Activated naive CD8-positive, alpha-beta T cell treated with anti-CD3 and anti-CD28 coated beads, Interleukin-2, amount 50 U/mL, for 16 hours (primary cell): ENCODE data around the gene WDR64.
"Not testable (repeated sequence)": the region's sequence is repeated elsewhere in the genome, so short reads cannot be mapped to it uniquely, and the experiment has no call there.

Experiments used
- DNase-seq: peaks from one replicate; pipeline ENCODE4 v3.0.0-alpha.2; 2020; ENCODE audit warnings: low read depth, low spot score

WDR64 gene

DNA sequence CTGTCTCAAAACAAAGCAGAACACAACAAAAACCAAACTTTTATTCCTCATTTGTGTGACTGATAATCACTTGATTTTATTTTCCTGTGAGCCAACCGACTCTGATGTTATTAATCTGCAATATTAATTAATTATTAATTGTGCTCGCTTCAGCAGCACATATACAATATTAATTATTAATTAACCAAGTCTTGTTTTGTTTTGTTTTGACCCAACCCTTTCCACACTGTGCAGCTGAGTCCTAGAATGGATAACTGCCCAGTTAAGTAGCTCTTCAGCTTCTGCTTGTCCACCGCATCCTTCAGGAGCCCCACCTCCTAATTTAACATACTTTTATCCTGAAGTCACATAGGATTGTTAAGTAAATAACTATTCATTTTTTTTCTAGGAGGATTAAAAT is 148.6 kb downstream of the WDR64 start:
- DNase-seq: no peak

DNA sequence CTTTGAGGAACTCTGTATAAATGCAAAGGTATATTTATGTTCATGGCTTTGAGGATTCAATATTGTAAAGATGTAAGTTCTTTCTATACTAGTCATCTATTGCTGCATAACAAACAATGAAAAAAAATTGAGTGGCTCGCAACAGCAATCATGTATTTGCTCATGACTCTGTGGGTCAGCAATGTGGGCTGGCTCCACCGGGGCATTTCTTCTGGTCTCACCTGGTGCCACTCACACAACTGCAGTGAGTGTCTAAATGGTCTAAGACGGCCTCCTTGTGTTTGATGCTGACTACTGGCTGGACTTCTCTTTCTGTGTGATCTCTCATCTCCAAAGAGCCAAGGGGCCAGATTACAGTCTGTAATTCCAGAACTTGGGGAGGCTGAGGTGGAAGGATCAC is 150.8 kb downstream of the WDR64 start:
- DNase-seq: no peak

DNA sequence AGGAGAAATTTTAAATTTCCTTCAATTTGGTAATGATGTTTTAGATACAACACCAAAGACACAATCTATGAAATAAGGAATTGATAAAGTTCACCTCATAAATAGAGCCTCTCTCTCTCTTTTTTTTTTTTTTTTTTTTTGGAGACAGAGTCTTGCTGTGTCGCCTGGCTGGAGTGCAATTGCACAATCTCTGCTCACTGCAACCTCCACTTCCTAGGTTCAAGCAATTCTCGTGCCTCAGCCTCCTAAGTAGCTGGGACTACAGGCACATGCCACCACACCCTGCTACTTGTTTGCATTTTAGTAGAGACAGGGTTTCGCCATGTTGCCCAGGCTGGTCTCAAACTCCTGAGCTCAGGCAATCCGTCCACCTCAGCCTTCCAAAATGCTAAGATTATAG is 152.6 kb downstream of the WDR64 start:
- DNase-seq: not testable (repeated sequence)

DNA sequence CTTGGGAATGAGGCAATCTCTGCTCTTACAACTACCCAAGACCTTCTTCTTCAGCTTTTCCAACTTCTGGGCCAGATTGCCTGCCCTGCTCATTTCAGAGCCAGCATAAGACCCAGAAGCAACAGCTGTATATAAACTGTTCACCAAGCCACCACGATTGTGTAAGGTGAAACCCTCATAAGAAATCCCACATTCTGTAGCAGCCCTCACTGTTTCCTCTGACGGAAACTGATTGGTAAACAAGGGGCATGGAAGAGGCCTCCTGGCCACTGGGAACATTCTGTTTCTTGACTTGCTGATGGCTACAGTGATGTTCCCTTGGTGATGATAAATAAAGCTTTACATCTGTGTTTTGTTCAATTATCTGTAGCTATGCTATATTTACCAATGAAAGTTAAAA is 156.2 kb downstream of the WDR64 start:
- DNase-seq: no peak

DNA sequence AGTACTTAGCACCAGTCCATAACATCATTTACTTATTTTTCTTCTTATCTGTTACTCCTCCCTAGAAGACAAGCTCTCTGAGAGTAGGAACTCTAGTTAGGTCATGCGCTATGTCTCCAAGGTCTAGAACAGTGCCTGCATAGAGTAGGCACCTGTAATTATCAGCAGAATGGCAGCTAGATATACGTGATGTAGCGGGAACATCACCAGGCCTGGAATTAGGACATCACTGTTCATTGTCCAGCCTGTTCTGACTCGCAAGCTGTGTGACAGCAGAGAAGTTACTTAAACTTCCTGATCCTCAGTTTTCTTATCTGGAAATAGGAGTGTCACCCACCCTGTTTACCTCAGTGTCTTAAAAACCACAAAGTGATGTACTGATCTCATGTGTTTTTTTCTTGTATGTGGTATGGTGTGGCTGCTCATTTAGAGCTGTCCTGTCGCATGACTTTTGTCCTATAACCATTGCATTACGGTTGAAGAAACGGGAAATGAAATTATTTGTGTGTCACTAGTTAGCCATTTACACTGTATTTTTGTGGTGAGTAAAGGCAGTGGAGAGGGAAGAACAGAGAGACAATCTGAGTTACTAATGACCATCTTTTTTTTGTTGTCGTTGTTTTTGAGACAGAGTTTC is 158.8 kb downstream of the WDR64 start:
- no peak for DNase-seq

DNA sequence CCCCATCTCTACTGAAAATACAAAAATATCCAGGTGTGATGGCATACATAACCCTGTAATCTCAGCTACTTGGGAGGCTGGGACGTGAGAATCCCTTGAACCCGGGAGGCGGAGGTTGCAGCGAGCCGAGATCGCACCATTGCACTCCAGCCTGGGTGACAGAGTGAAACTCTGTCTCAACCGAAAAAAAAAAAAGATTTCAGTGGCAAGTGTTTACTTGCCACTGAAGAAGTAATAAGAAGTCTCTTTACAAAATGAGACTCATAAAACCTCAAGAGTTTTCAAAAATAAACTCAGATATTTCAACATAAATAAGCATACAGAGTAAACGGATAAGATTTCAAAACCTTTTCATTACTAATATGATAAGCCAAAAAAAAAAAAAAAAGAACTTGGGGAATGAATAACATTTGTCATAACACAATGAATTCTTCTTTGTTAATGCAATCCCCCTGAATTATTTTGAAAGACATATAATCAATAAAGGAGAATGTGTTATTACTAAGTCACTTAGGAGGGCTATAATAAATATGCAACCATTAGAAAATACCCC is 161.8 kb downstream of the WDR64 start:
- DNase-seq: no peak

DNA sequence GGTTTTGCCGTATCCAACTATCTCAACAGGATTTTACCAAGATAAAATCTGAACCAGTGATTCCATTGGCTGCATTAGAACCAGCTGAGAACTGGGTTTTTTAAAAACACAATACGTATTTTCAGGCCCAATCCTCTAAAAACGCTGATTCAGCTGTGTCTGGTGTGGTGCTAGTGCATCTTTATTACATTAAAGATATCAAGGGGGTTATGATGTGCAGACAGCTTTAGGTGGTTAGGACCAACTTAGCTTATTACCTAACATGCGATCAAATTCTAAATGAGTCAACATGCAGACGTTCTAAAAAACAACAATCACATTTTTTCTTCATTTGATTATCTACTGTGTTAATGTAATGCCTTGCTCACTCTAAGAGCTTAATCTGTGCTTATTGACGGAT is 163.9 kb downstream of the WDR64 start:
- no peak for DNase-seq

DNA sequence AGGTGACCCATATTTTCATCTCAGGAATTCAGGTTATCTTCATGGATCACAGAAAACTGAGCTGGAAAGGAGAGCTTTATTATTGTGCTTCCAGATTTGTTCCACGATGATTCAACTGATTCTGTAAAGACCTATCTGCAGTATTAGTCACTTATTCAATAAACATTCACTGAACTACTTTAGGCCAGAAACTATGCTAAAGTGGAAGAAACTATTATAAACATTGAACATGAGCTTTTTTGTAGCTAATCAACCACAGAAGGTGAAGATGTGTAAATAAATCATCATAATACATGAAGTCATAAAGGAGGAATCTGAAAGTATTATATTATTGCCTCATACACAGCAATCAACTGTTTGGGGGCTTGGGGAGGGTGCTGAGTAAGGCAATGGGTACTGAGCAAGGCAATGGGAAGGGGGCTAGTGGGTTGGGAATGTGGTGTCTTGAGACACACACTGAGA is 165.3 kb downstream of the WDR64 start:
- DNase-seq: no peak

DNA sequence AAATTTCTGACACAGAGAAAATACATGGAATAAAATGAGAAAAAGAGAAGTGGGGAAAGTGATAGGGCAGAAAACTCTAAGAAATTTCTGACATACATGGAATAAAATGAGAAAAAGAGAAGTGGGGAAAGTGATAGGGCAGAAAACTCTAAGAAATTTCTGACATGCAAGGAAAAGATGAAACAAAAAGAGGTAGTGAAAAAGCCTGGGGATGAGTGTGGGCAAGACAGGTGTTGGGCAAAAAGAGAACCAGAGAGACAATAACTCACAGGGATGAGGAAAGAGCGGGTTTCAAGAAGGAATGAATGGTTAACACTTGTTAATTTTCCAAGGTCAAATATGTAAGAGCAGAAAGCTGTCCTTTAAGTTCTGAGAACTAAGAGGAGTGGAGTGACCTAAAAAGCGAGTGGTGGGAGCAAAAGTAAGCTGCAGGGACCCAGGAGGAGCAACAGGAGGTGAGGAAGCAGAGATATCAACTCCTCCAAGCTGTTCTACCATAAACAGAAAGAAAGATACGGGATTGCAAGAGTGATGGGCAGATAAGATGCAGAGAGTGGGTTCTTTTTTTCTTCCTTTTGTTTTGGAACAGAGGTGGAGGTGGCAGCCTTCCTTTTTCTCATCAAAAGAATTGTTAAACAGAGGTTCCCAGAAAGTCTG is 166.0 kb downstream of the WDR64 start:
- DNase-seq: no peak

DNA sequence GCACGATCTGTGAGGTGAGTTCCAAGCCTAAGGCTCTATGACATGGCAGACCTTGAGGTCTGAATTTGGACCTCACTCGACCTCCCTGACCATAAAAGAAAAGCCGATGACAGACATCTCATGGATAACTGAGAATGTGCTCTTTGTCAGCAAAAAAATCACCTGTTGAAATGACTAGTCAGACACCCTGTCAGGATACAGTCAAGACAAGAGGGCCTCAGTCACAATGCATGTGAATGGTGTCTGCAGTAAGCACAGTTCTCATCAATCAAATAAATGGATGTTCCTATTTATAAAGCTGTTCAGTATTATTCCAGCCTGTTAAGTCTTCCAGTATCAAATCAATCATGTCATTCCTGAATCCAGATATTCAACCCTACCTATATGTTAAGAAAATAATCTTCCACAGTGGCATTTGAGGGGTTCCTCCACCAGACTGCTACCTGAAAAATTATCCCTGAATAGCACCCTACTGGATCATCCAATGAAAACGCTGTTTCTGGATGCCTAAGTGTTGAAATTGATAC is 167.3 kb downstream of the WDR64 start:
- no peak for DNase-seq

DNA sequence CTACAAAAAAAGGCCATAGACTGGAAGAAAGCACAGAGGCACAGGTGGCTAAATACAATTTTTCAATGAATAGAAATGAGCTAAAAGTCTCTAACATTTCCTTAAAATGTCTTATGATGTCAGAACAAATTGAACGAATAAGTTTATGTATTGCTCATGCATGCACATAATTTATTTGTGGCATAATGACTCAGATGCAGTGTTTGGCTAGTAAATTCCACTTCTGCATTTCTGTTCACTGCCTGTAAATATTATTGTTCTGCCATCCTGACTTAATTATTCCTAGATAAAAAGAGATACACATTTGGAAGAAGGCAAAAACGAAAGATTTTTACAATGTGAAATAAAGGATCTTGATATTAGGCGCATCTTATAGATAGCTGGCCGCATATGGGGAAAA is 169.3 kb downstream of the WDR64 start:
- DNase-seq: no peak

DNA sequence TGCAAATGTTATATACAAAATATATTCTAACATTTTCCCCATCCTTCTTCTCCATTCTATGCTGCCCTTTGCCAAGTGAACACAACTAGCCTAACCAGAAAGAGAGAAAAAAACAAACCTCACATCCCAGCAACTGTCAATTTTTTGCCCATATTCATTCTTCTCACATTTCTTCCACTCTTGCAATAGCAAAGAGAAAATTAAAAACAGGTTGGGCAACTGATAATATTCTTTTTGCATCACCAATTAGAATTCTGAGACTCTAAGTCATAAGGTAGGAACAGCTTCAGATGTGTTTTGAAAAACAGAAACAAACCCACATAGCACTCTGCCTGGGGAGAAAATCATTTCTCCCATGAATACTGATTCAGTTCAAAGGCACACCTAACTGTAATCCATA is 170.8 kb downstream of the WDR64 start:
- DNase-seq: no peak

DNA sequence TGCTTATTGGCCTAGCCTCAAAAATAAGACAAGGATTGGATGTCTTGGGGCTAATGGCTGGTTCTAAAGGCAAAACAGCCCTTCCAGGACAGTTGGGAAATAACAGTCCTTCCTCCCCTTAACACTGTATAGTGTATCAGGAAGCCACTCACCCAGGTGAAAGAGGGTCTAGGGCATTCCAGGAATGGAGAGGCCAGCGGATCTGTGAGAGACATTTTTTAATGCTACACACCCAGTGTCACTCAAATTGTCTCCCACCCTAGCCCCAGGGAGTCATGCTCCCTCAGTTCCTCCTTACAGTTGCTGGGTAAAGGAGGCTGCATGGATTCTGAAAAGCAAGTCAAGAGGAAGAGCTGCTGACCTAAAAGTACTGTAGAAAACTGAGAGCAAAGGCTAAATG is 171.8 kb downstream of the WDR64 start:
- no peak for DNase-seq

DNA sequence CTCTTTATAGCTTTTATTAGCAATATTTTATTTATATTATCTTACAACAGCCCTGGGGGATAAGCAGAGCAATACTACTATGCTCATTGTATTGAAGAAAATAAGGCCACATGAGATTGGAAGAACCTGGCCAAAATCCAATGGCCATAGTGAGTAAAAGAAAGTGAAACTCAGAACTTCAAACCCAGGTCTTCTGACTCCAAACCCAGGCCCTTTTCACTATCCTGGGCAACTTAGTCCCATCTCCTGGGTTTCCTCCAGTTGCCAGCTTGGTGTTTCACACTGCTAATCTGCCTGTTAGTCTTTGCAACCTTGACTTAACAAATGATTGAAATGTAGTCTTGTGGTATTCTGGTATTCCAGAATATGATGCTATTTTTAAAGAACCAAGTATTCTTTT is 173.5 kb downstream of the WDR64 start:
- DNase-seq: no peak

DNA sequence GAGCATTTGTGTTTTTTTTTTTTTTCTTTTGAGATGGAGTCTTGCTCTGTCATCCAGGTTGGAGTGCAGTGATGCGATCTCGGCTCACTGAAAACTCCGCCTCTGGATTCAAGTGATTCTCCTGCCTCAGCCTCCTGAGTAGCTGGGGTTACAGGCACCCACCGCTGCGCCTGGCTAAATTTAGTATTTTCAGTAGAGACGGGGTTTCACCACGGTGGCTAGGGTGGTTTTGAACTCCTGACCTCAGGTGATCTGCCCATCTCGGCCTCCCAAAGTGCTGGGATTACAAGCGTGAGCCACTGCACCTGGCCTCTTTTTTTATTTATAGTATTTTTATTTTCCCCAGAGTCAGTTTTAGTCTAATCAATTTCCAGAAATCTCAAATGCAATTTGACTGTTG is 174.5 kb downstream of the WDR64 start:
- not testable (repeated sequence) for DNase-seq

DNA sequence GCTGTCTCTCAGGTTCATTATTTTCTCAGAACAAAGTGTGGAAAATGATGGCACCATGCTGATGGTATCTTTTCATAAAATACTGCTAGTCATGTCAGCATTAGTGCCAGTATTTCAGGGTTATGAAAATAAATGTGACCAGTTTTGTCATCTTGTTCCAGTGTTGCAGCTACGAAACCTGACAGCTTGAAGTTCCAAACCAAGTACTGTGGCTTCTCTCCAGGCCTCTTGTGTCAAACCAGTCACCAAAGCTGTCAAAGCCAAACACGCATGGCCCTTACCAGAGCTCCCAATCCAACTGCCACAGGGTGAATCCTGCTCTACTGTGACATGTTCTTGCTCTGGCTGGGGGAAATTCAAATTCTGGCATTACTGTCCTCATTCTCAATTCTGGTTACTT is 175.2 kb downstream of the WDR64 start:
- no peak for DNase-seq

DNA sequence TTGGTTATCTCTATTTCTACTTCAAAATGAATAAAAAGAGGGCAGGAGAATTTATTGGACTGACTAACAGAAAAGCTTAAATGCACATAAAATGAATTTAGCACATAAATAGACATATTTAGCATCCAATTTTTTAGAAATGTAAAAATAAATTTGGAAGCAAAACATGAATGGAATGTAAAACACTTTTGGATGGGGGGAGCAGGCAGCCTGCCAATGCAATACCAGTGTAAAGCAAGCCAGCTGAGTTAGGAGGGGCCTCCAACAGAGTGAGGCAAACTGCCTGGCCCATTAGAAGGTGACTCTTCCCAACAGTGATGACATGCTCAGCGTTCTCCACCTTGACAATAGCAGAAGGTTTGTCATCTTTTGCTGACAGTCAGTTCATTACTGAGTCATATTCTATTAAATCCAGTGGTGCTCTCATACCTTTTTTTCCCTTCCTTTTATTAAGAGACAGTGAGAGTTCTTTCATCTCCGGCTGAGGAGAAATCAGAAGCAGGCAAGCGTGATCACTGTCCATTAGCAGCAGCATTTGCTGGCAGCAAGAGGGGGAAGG is 176.5 kb downstream of the WDR64 start:
- no peak for DNase-seq

DNA sequence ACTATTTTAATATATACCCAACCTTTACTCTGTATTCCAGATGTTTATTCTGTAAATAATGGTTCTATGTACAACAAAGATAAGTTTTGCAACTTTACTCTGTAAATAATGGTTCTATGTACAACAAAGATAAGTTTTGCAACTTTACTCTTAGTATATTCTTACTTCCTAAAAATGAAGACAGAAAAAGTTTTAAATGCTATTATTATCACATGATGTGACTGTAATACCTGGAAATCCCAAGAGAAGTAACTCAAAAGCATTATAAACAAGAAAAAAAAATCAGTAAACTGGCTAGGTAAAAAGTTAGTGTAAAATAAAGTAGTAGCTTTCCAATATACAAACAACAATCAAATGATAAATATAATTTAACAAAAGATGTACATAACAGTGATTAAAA is 177.4 kb downstream of the WDR64 start:
- DNase-seq: no peak

DNA sequence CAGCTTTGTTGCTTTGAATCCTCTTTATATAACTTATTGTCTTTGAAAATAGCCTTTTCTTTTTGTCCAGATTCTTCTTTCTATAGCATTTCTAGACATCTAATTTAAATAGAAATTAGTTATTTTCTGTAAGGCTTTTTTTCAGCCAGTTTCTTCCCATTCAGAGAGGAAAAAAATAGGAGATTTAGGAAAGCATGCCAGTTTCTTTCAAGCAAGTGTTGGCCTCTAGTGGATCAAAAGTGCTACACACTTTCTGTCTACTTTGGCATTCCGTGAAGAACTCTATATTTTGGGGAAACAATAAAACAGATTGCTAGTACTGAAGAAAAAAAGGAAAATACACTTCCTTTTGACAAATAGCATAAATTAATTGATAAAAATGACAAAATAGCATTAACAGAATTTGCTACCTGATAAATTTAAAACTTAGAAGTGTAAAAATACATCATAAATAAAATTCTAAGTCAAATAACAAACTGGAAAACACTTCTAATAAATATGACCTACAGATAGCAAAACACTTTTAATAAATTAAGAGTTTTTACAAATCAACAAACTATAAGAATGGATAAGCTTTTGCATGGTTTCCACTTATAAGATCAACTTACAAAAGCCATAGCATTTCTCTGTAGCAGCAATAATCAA is 182.8 kb downstream of the WDR64 start:
- DNase-seq: no peak

DNA sequence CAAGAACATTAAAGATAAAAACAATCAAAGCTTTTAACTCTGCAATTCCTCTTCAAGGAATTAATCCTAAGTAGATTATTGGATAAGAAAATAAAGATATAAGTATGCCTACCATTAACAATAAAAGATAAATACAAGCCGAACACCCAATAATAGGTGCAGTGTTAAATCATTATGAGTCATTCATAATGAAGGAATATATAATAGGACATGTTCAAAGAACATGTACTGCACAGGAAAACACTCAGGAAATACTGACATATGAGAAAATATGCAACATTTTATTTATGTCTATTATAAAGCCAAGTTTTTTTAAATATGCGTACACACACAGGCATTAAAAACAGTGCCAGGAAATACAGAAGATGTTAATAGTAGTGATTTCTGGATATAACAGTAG is 184.9 kb downstream of the WDR64 start:
- DNase-seq: no peak

DNA sequence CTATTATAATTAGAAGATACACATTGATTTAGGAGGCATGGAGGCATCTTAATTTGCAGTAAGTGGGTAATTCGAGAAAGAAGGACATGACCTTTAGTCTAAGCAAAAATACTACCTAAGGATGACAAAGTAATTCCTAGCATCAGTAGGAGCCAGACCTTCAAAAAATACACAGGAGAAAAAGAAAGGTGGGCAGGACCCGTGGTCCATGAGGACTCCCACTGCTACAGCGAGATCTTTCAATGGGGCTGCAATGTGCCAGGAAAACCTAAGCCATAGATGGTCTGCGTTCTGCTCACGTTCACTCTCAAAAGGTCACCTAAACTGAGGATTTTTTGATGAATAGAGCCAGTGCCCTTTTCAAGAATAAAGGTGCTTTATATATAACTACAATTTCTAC is 185.3 kb downstream of the WDR64 start:
- DNase-seq: no peak

DNA sequence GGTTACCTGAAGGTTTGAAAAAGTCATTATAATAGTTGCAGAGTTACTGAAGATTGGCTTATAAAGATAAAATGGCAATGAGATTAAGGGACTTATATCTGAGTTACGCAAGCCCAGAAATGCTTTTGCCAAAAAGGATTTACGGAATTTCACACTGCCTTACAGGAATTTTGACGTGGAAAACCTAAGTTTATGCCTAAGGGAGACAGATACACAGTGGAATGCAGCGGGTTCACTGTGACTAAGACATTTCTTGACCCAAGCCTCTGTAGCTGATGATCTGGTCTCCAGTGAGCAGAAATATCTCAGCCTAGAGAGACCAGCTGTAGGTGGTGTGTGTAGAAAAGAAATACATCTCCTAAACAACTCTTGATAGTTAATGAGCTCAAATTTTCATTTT is 185.8 kb downstream of the WDR64 start:
- DNase-seq: no peak
